Measurements from ENCODE around the gene L3MBTL1.

GRCh38 chr20:43472671-43473380 lies 34.7 kb upstream of the L3MBTL1 start:
- TF ChIP-seq POLR2A (IDR thresholded peaks at IDR 0.05) (no peak), CTCF (IDR thresholded peaks at IDR 0.05) (no peak)

All from right lobe of liver (tissue), 4 donors.